Stomach (tissue), 9 donors: Measurements from ENCODE around the gene VPS39. TPM values are rescaled to one million over a fixed set of nuclear protein-coding genes. Genes with fewer than 3 reads are reported as not detected.

Experiments used
- DNase-seq, 2 donors: peaks; one replicate each; pipeline versions ENCODE4 v3.0.0 to v3.0.0-alpha.2; 2013 to 2019
- H3K27ac ChIP-seq, 5 donors: fragments of 200-600 bp in 4 of 5; sonication (generic) in 4 of 5; one replicate each; pipeline ENCODE4 v1.5.1; 2013 to 2019; ENCODE audit warnings: mild to moderate bottlenecking in 1 of 5, moderate library complexity in 1 of 5
- H3K27me3 ChIP-seq, 3 donors: fragments of 200-600 bp; sonication (generic); one replicate each; pipeline ENCODE4 v1.5.1; 2017 to 2019; ENCODE audit warnings: mixed run types in 1 of 3
- H3K36me3 ChIP-seq, 4 donors: fragments of 200-600 bp; sonication (generic); 1 replicate in 3 of 4; 2 replicates in 1 of 4; pipeline ENCODE4 v1.5.1; 2016 to 2019
- H3K4me1 ChIP-seq, 4 donors: fragments of 200-600 bp; sonication (generic); one replicate each; pipeline ENCODE4 v1.5.1; 2016 to 2019
- H3K4me3 ChIP-seq, 4 donors: fragments of 200-600 bp; sonication (generic) in 3 of 4; one replicate each; pipeline ENCODE4 v1.5.1; 2016 to 2019; ENCODE audit warnings: mild to moderate bottlenecking in 1 of 4
- H3K9me3 ChIP-seq, 4 donors: fragments of 200-600 bp; sonication (generic); one replicate each; pipeline ENCODE4 v1.5.1; 2016 to 2019
- CTCF ChIP-seq, 7 experiments: fragments of 450-650 bp in 4 of 7; fragments of 200-600 bp in 3 of 7; sonication (generic) in 3 of 7; IDR thresholded peaks; one replicate each; pipeline ENCODE4 v1.5.1; 2016 to 2019; ENCODE audit warnings: antibody characterized with exemption in 7 of 7, control low read depth in 2 of 7, mild to moderate bottlenecking in 1 of 7
- EP300 ChIP-seq: sonication (generic); formaldehyde crosslinking; IDR thresholded peaks from one replicate; pipeline ENCODE4 v1.6.1; 2017; ENCODE audit warnings: antibody characterized with exemption
- POLR2A ChIP-seq, 4 donors: fragments of 450-650 bp; IDR thresholded peaks; one replicate each; pipeline ENCODE4 v1.6.1; 2016; ENCODE audit warnings: antibody characterized with exemption in 4 of 4, control low read depth in 2 of 4, mild to moderate bottlenecking in 1 of 4, moderate library complexity in 1 of 4
- POLR2AphosphoS5 ChIP-seq, 3 donors: sonication (generic); formaldehyde crosslinking; IDR thresholded peaks; one replicate each; pipeline ENCODE4 v1.6.1; 2016; ENCODE audit warnings: antibody characterized with exemption in 3 of 3
- WGBS, 5 donors: extraction: QIAGEN DNeasy Blood & Tissue Kit in 3 of 5; methylation state at CpG; one replicate each; pipeline versions ENCODE4 v1.1.5 to v1.1.7; 2013 to 2018; 5-methylcytosine and 5-hydroxymethylcytosine counted together
- intact Hi-C: fragments of 100-400 bp; cut with DNase I; formaldehyde crosslinking; loops from one replicate; pipeline ENCODE4 v1.15.1; 2023; ENCODE audit warnings: low total_unique reads
- polyA plus RNA-seq, 3 donors: library from polyadenylated mRNA; stranded (reverse); fragments of 200-250 nt; gene quantifications; one replicate each; pipeline ENCODE4 v1.2.3, GENCODE V29; 2013
- total RNA-seq, 5 donors: library from RNA; depleted of rRNA; stranded (reverse); fragments of >200 nt; gene quantifications; one replicate each; pipeline versions ENCODE4 v1.1.0 to v1.2.3, GENCODE V29; 2014 to 2016
- donor health status: healthy with polysubstance abuse.
- donor health status: Bipolar disorder and iron deficiency.
- donor health status: healthy.

The VPS39 gene
- total and polyA plus RNA-seq, 8 donors, result 22.2 to 635 (median 74.3) TPM

- H3K4me1 ChIP-seq, result no peaks in the 10 kb centered on the region
- intact Hi-C loops, result no loop called here
- no peaks in the 10 kb centered on the region for H3K27me3 ChIP-seq
- H3K9me3 ChIP-seq, result no peaks in the 10 kb centered on the region
- WGBS, 5 donors, result 80 to 89% (median 85%) methylated on average over 20 to 29 of the region's 29 CpGs
- H3K27ac ChIP-seq, result no peak overlapping the region
- no peak for DNase-seq
- TF ChIP-seq EP300, result no peak
- no peak for TF ChIP-seq POLR2A (IDR thresholded peaks at IDR 0.05)
- no peak for TF ChIP-seq POLR2AphosphoS5 (IDR thresholded peaks at IDR 0.05)
- TF ChIP-seq CTCF (IDR thresholded peaks at IDR 0.05), result no peak
- no peaks in the 10 kb centered on the region for H3K36me3 ChIP-seq
- H3K4me3 ChIP-seq, result no peak overlapping the region
Observed at GRCh38 chr15:42145546-42146455, 62.3 kb downstream of the VPS39 start.

- Histone ChIP-seq H3K36me3 (no peaks in the 10 kb centered on the region), H3K4me1 (no peaks in the 10 kb centered on the region), H3K4me3 (no peak overlapping the region), H3K9me3 (no peaks in the 10 kb centered on the region), H3K27me3 (no peaks in the 10 kb centered on the region), H3K27ac (no peak overlapping the region)
- WGBS, 5 donors, result 73 to 83% (median 79%) methylated on average over 9 of the region's 9 CpGs
- intact Hi-C loops, result no loop called here
- DNase-seq, result no peak
- TF ChIP-seq POLR2AphosphoS5 (IDR thresholded peaks at IDR 0.05), result no peak
Observed at GRCh38 chr15:42144841-42145375, 63.2 kb downstream of the VPS39 start.

- DNase-seq, result no peak
- H3K9me3 ChIP-seq, result no peaks in the 10 kb centered on the region
- no peaks in the 10 kb centered on the region for H3K4me1 ChIP-seq
- H3K4me3 ChIP-seq, result no peak overlapping the region
- no peaks in the 10 kb centered on the region for H3K27me3 ChIP-seq
- WGBS, 5 donors, result 82 to 89% (median 86%) methylated on average over 16 to 18 of the region's 18 CpGs
- intact Hi-C loops, result no loop called here
- no peak for TF ChIP-seq POLR2AphosphoS5 (IDR thresholded peaks at IDR 0.05)
- TF ChIP-seq POLR2A (IDR thresholded peaks at IDR 0.05), result no peak
- no peak for TF ChIP-seq EP300
- no peak for TF ChIP-seq CTCF (IDR thresholded peaks at IDR 0.05)
- H3K27ac ChIP-seq, result no peak overlapping the region
- no peaks in the 10 kb centered on the region for H3K36me3 ChIP-seq
Observed at GRCh38 chr15:42143866-42144625, 64.1 kb downstream of the VPS39 start.

GRCh38 chr15:42143356-42143755, 64.7 kb downstream of the VPS39 start:
- H3K9me3 ChIP-seq, result no peaks in the 10 kb centered on the region
- DNase-seq, result no peak
- no peak overlapping the region for H3K27ac ChIP-seq
- H3K4me3 ChIP-seq, result no peak overlapping the region
- H3K4me1 ChIP-seq, result no peaks in the 10 kb centered on the region
- H3K36me3 ChIP-seq, result no peaks in the 10 kb centered on the region
- 87 to 93% (median 91%) methylated on average over 4 of the region's 4 CpGs for WGBS, 5 donors
- intact Hi-C loops, result no loop called here
- TF ChIP-seq POLR2A (IDR thresholded peaks at IDR 0.05) (no peak), POLR2AphosphoS5 (IDR thresholded peaks at IDR 0.05) (no peak)
- H3K27me3 ChIP-seq, result no peaks in the 10 kb centered on the region
